HEK293 (cell line): ENCODE measurements around the gene RNF169.

Source experiments
- ATF2 ChIP-seq: fragments of 450-650 bp; formaldehyde crosslinking; IDR thresholded peaks from 2 replicates; pipeline ENCODE4 v1.5.1; 2016; ENCODE audit warnings: missing biosample characterization, missing genetic modification characterization, low read depth
- BCL11A ChIP-seq: fragments of 450-650 bp; formaldehyde crosslinking; IDR thresholded peaks from 2 replicates; pipeline ENCODE4 v1.5.1; 2016; ENCODE audit warnings: low read depth, missing biosample characterization, missing genetic modification characterization
- CTCF ChIP-seq: fragments of 450-650 bp; formaldehyde crosslinking; IDR thresholded peaks from 2 replicates; pipeline ENCODE4 v1.5.1; 2016; ENCODE audit warnings: missing biosample characterization, missing genetic modification characterization
- SCRT1 ChIP-seq: fragments of 450-650 bp; formaldehyde crosslinking; IDR thresholded peaks from 2 replicates; pipeline ENCODE4 v1.5.1; 2016; ENCODE audit warnings: missing biosample characterization, missing genetic modification characterization, borderline replicate concordance
- SP2 ChIP-seq: fragments of 450-650 bp; formaldehyde crosslinking; IDR thresholded peaks from 2 replicates; pipeline ENCODE4 v1.5.1; 2016; ENCODE audit warnings: missing biosample characterization, missing genetic modification characterization
- ZIC2 ChIP-seq: fragments of 450-650 bp; formaldehyde crosslinking; IDR thresholded peaks from 2 replicates; pipeline ENCODE4 v1.5.1; 2016; ENCODE audit warnings: missing biosample characterization, missing genetic modification characterization
- ZNF157 ChIP-seq: fragments of 450-650 bp; formaldehyde crosslinking; IDR thresholded peaks from 2 replicates; pipeline ENCODE4 v1.5.1; 2016; ENCODE audit warnings: missing biosample characterization, missing genetic modification characterization
- ZNF239 ChIP-seq: fragments of 450-650 bp; formaldehyde crosslinking; IDR thresholded peaks from 2 replicates; pipeline ENCODE4 v1.5.1; 2016; ENCODE audit warnings: missing biosample characterization, missing genetic modification characterization
- ZNF548 ChIP-seq: fragments of 450-650 bp; formaldehyde crosslinking; IDR thresholded peaks from 2 replicates; pipeline ENCODE4 v1.5.1; 2016; ENCODE audit warnings: missing biosample characterization, missing genetic modification characterization
- ZSCAN18 ChIP-seq: fragments of 450-650 bp; formaldehyde crosslinking; IDR thresholded peaks from 2 replicates; pipeline ENCODE4 v1.5.1; 2016; ENCODE audit warnings: missing biosample characterization, missing genetic modification characterization

- TF ChIP-seq SP2 (tag by site-specific recombination) = no peak
- TF ChIP-seq ZNF157 (tag by site-specific recombination) = no peak
- no peak for TF ChIP-seq CTCF (tag by site-specific recombination)
- no peak for TF ChIP-seq ZNF239
- no peak for TF ChIP-seq BCL11A (tag by site-specific recombination)
- TF ChIP-seq ATF2 (tag by site-specific recombination) = no peak
- TF ChIP-seq ZIC2 (tag by site-specific recombination) = no peak
- TF ChIP-seq ZNF548 (tag by site-specific recombination) = no peak
- no peak for TF ChIP-seq SCRT1 (tag by site-specific recombination)
- no peak for TF ChIP-seq ZSCAN18 (tag by site-specific recombination)
Measured at GRCh38 chr11:74849525-74850391, 101.1 kb downstream of the RNF169 start.
